MM.1S (cell line): Measurements from ENCODE around the gene CPEB1.

ENCODE experiments used
- EZH2 ChIP-seq: fragments of 300-600 bp; sonication (generic); optimal IDR thresholded peaks from 2 replicates; pipeline ENCODE3; 2017; ENCODE audit warnings: low read depth, mild to moderate bottlenecking, antibody characterized with exemption, low read length, mixed read lengths
- EZH2phosphoT487 ChIP-seq: fragments of 300-600 bp; sonication (generic); IDR thresholded peaks from 2 replicates; pipeline ENCODE4 v1.6.1; 2018; ENCODE audit warnings: antibody characterized with exemption, low read length
- TF ChIP-seq, protein P1 (sequence below): fragments of 300-600 bp; sonication (generic); IDR thresholded peaks from 2 replicates; pipeline ENCODE4 v1.5.1; 2016; ENCODE audit warnings: antibody characterized with exemption, low read length, mixed read lengths

DNA sequence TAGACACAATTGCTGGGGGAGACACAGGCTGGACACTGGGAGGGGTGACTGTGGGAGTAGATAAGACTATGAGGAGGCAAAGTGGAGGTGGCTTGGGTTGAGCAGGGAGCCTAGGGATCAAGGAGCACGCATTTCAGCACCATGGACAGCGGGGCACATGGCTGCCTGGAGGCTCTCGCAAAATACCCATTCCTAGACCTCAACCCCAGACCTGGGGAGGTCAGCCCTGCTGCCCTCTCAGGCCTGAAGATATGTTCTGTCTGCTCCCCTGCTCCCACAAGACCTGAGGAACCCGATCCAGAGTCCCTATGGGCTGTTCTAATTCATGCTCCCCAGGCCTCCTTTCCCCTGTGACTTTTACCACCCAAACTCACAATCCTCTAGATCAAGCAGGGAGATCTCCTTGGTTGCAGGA is 16.0 kb upstream of the CPEB1 start:
- TF ChIP-seq, protein P1, sequence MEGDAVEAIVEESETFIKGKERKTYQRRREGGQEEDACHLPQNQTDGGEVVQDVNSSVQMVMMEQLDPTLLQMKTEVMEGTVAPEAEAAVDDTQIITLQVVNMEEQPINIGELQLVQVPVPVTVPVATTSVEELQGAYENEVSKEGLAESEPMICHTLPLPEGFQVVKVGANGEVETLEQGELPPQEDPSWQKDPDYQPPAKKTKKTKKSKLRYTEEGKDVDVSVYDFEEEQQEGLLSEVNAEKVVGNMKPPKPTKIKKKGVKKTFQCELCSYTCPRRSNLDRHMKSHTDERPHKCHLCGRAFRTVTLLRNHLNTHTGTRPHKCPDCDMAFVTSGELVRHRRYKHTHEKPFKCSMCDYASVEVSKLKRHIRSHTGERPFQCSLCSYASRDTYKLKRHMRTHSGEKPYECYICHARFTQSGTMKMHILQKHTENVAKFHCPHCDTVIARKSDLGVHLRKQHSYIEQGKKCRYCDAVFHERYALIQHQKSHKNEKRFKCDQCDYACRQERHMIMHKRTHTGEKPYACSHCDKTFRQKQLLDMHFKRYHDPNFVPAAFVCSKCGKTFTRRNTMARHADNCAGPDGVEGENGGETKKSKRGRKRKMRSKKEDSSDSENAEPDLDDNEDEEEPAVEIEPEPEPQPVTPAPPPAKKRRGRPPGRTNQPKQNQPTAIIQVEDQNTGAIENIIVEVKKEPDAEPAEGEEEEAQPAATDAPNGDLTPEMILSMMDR: no peak
- TF ChIP-seq EZH2phosphoT487 (no peak), EZH2 (no peak)
